ENCODE measurements around the gene SPATA32.

Gene SPATA32

GRCh38 chr17:45271603-45272002 is 9.7 kb upstream of the SPATA32 start:
- H3K27me3 ChIP-seq (ENCODE audit: control insufficient read depth, insufficient read depth, low read length, poor library complexity, severe bottlenecking): no peaks in the 10 kb centered on the region
- no peak overlapping the region for H3K4me3 ChIP-seq (ENCODE audit: insufficient read depth, low read depth, low read length)
- WGBS, 2 experiments: 97 to 98% methylated on average over 3 of the region's 3 CpGs
- H3K9me3 ChIP-seq (ENCODE audit: control insufficient read depth, low read length): no peaks in the 10 kb centered on the region
- H3K27ac ChIP-seq (ENCODE audit: insufficient read depth, low read depth, low read length, poor library complexity, severe bottlenecking): no peak overlapping the region
- H3K4me1 ChIP-seq (ENCODE audit: control insufficient read depth, insufficient read depth, low read length): no peaks in the 10 kb centered on the region
- H3K36me3 ChIP-seq (ENCODE audit: control insufficient read depth, insufficient read depth, low read length): peaks cover 37% of the 10 kb centered on the region

GRCh38 chr17:45270828-45271418 is 9.0 kb upstream of the SPATA32 start:
- H3K27ac ChIP-seq (ENCODE audit: insufficient read depth, low read depth, low read length, poor library complexity, severe bottlenecking): no peak overlapping the region
- no peak overlapping the region for H3K4me3 ChIP-seq (ENCODE audit: insufficient read depth, low read depth, low read length)
- H3K4me1 ChIP-seq (ENCODE audit: control insufficient read depth, insufficient read depth, low read length): no peaks in the 10 kb centered on the region
- no peaks in the 10 kb centered on the region for H3K9me3 ChIP-seq (ENCODE audit: control insufficient read depth, low read length)
- WGBS, 2 experiments: 77% methylated on average over 12 to 13 of the region's 13 CpGs
- no peaks in the 10 kb centered on the region for H3K27me3 ChIP-seq (ENCODE audit: control insufficient read depth, insufficient read depth, low read length, poor library complexity, severe bottlenecking)
- H3K36me3 ChIP-seq (ENCODE audit: control insufficient read depth, insufficient read depth, low read length): peaks cover 37% of the 10 kb centered on the region

- Histone ChIP-seq H3K27ac (ENCODE audit: insufficient read depth, low read depth, low read length, poor library complexity, severe bottlenecking) (no peak overlapping the region), H3K4me3 (ENCODE audit: insufficient read depth, low read depth, low read length) (no peak overlapping the region), H3K4me1 (ENCODE audit: control insufficient read depth, insufficient read depth, low read length) (no peaks in the 10 kb centered on the region), H3K27me3 (ENCODE audit: control insufficient read depth, insufficient read depth, low read length, poor library complexity, severe bottlenecking) (no peaks in the 10 kb centered on the region), H3K36me3 (ENCODE audit: control insufficient read depth, insufficient read depth, low read length) (peaks cover 37% of the 10 kb centered on the region), H3K9me3 (ENCODE audit: control insufficient read depth, low read length) (no peaks in the 10 kb centered on the region)
- 91 to 98% methylated on average over 7 of the region's 7 CpGs for WGBS, 2 experiments
These were observed 8.0 kb upstream of the SPATA32 start for GRCh38 chr17:45269912-45270311.

- Histone ChIP-seq H3K36me3 (ENCODE audit: control insufficient read depth, insufficient read depth, low read length) (peaks cover 32% of the 10 kb centered on the region), H3K9me3 (ENCODE audit: control insufficient read depth, low read length) (no peaks in the 10 kb centered on the region), H3K4me3 (ENCODE audit: insufficient read depth, low read depth, low read length) (no peak overlapping the region), H3K4me1 (ENCODE audit: control insufficient read depth, insufficient read depth, low read length) (peaks cover 4% of the 10 kb centered on the region), H3K27me3 (ENCODE audit: control insufficient read depth, insufficient read depth, low read length, poor library complexity, severe bottlenecking) (no peaks in the 10 kb centered on the region), H3K27ac (ENCODE audit: insufficient read depth, low read depth, low read length, poor library complexity, severe bottlenecking) (no peak overlapping the region)
- 94 to 96% methylated on average over 10 of the region's 10 CpGs for WGBS, 2 experiments
These were observed 5.7 kb upstream of the SPATA32 start for GRCh38 chr17:45267436-45268055.

GRCh38 chr17:45266372-45266926 is 4.6 kb upstream of the SPATA32 start:
- Histone ChIP-seq H3K27me3 (ENCODE audit: control insufficient read depth, insufficient read depth, low read length, poor library complexity, severe bottlenecking) (peaks cover 5% of the 10 kb centered on the region), H3K4me1 (ENCODE audit: control insufficient read depth, insufficient read depth, low read length) (peaks cover 7% of the 10 kb centered on the region), H3K4me3 (ENCODE audit: insufficient read depth, low read depth, low read length) (no peak overlapping the region), H3K36me3 (ENCODE audit: control insufficient read depth, insufficient read depth, low read length) (peaks cover 32% of the 10 kb centered on the region), H3K27ac (ENCODE audit: insufficient read depth, low read depth, low read length, poor library complexity, severe bottlenecking) (no peak overlapping the region), H3K9me3 (ENCODE audit: control insufficient read depth, low read length) (no peaks in the 10 kb centered on the region)
- 93 to 94% methylated on average over 13 of the region's 13 CpGs for WGBS, 2 experiments

GRCh38 chr17:45265821-45266220 is 3.9 kb upstream of the SPATA32 start:
- H3K36me3 ChIP-seq (ENCODE audit: control insufficient read depth, insufficient read depth, low read length): peaks cover 29% of the 10 kb centered on the region
- no peak overlapping the region for H3K4me3 ChIP-seq (ENCODE audit: insufficient read depth, low read depth, low read length)
- peaks cover 5% of the 10 kb centered on the region for H3K27me3 ChIP-seq (ENCODE audit: control insufficient read depth, insufficient read depth, low read length, poor library complexity, severe bottlenecking)
- H3K4me1 ChIP-seq (ENCODE audit: control insufficient read depth, insufficient read depth, low read length): peaks cover 7% of the 10 kb centered on the region
- H3K9me3 ChIP-seq (ENCODE audit: control insufficient read depth, low read length): no peaks in the 10 kb centered on the region
- WGBS, 2 experiments: 94 to 96% methylated on average over 1 of the region's 1 CpG
- no peak overlapping the region for H3K27ac ChIP-seq (ENCODE audit: insufficient read depth, low read depth, low read length, poor library complexity, severe bottlenecking)

- peaks cover 21% of the 10 kb centered on the region for H3K36me3 ChIP-seq (ENCODE audit: control insufficient read depth, insufficient read depth, low read length)
- 90 to 93% methylated on average over 8 of the region's 8 CpGs for WGBS, 2 experiments
These were observed 3.1 kb upstream of the SPATA32 start for GRCh38 chr17:45264988-45265387.

GRCh38 chr17:45264430-45264829 is 2.5 kb upstream of the SPATA32 start:
- WGBS, 2 experiments: 95 to 96% methylated on average over 14 of the region's 14 CpGs
- no peak overlapping the region for H3K4me3 ChIP-seq (ENCODE audit: insufficient read depth, low read depth, low read length)
- H3K27ac ChIP-seq (ENCODE audit: insufficient read depth, low read depth, low read length, poor library complexity, severe bottlenecking): no peak overlapping the region
- no peaks in the 10 kb centered on the region for H3K9me3 ChIP-seq (ENCODE audit: control insufficient read depth, low read length)
- H3K36me3 ChIP-seq (ENCODE audit: control insufficient read depth, insufficient read depth, low read length): peaks cover 16% of the 10 kb centered on the region
- H3K4me1 ChIP-seq (ENCODE audit: control insufficient read depth, insufficient read depth, low read length): peaks cover 7% of the 10 kb centered on the region
- H3K27me3 ChIP-seq (ENCODE audit: control insufficient read depth, insufficient read depth, low read length, poor library complexity, severe bottlenecking): peaks cover 10% of the 10 kb centered on the region

More at GRCh38 chr17:45264988-45265387, 3.1 kb upstream of the SPATA32 start:
- no peak overlapping the region for H3K27ac ChIP-seq (ENCODE audit: insufficient read depth, low read depth, low read length, poor library complexity, severe bottlenecking)
- no peak overlapping the region for H3K4me3 ChIP-seq (ENCODE audit: insufficient read depth, low read depth, low read length)
- no peaks in the 10 kb centered on the region for H3K9me3 ChIP-seq (ENCODE audit: control insufficient read depth, low read length)
- peaks cover 7% of the 10 kb centered on the region for H3K4me1 ChIP-seq (ENCODE audit: control insufficient read depth, insufficient read depth, low read length)
- H3K27me3 ChIP-seq (ENCODE audit: control insufficient read depth, insufficient read depth, low read length, poor library complexity, severe bottlenecking): peaks cover 10% of the 10 kb centered on the region

- WGBS, 2 experiments: 94% methylated on average over 7 of the region's 7 CpGs
- no peaks in the 10 kb centered on the region for H3K9me3 ChIP-seq (ENCODE audit: control insufficient read depth, low read length)
- peaks cover 8% of the 10 kb centered on the region for H3K36me3 ChIP-seq (ENCODE audit: control insufficient read depth, insufficient read depth, low read length)
- peaks cover 7% of the 10 kb centered on the region for H3K4me1 ChIP-seq (ENCODE audit: control insufficient read depth, insufficient read depth, low read length)
- H3K4me3 ChIP-seq (ENCODE audit: insufficient read depth, low read depth, low read length): no peak overlapping the region
- H3K27ac ChIP-seq (ENCODE audit: insufficient read depth, low read depth, low read length, poor library complexity, severe bottlenecking): no peak overlapping the region
- H3K27me3 ChIP-seq (ENCODE audit: control insufficient read depth, insufficient read depth, low read length, poor library complexity, severe bottlenecking): peaks cover 10% of the 10 kb centered on the region
These were observed 1.6 kb upstream of the SPATA32 start for GRCh38 chr17:45263477-45263860.

GRCh38 chr17:45262516-45263476 is 902 bp upstream of the SPATA32 start:
- no peaks in the 10 kb centered on the region for H3K9me3 ChIP-seq (ENCODE audit: control insufficient read depth, low read length)
- peaks cover 7% of the 10 kb centered on the region for H3K4me1 ChIP-seq (ENCODE audit: control insufficient read depth, insufficient read depth, low read length)
- peaks cover 3% of the 10 kb centered on the region for H3K36me3 ChIP-seq (ENCODE audit: control insufficient read depth, insufficient read depth, low read length)
- WGBS, 2 experiments: 77 to 79% methylated on average over 18 of the region's 18 CpGs
- no peak overlapping the region for H3K27ac ChIP-seq (ENCODE audit: insufficient read depth, low read depth, low read length, poor library complexity, severe bottlenecking)
- H3K27me3 ChIP-seq (ENCODE audit: control insufficient read depth, insufficient read depth, low read length, poor library complexity, severe bottlenecking): peaks cover 10% of the 10 kb centered on the region
- H3K4me3 ChIP-seq (ENCODE audit: insufficient read depth, low read depth, low read length): peak overlapping the region; percentile 50

Data from ectodermal cell (in vitro differentiated cells).